ENCODE results near the gene RXFP4.

The RXFP4 gene

GRCh38 chr1:155931332-155932038 lies 10.0 kb upstream of the RXFP4 start:
- DNase-seq (ENCODE audit: low read depth) = no peak

- no peak for DNase-seq (ENCODE audit: low read depth)
These were observed 9.4 kb upstream of the RXFP4 start for GRCh38 chr1:155932081-155932480.

- DNase-seq (ENCODE audit: low read depth) = no peak
These were observed 9.0 kb upstream of the RXFP4 start for GRCh38 chr1:155932487-155932886.

- DNase-seq (ENCODE audit: low read depth) = no peak
These were observed 7.8 kb upstream of the RXFP4 start for GRCh38 chr1:155933591-155934096.

GRCh38 chr1:155934097-155934935 lies 7.1 kb upstream of the RXFP4 start, which contains the start of gene KHDC4:
Gene KHDC4 (minus strand): TSS chr1:155934413. CDS start chr1:155934373, 40 bp downstream.
- DNase-seq (ENCODE audit: low read depth) = peak; percentile 79

- no peak for DNase-seq (ENCODE audit: low read depth)
These were observed 6.4 kb upstream of the RXFP4 start for GRCh38 chr1:155934936-155935590.

GRCh38 chr1:155938220-155938627 lies 3.2 kb upstream of the RXFP4 start:
- no peak for DNase-seq (ENCODE audit: low read depth)

- DNase-seq (ENCODE audit: low read depth) = no peak
These were observed 901 bp upstream of the RXFP4 start for GRCh38 chr1:155940482-155940992.

- DNase-seq (ENCODE audit: low read depth) = no peak
These were observed 550 bp downstream of the RXFP4 start for GRCh38 chr1:155941845-155942531.

- DNase-seq (ENCODE audit: low read depth) = no peak
These were observed 1.2 kb downstream of the RXFP4 start for GRCh38 chr1:155942578-155943141.

- no peak for DNase-seq (ENCODE audit: low read depth)
These were observed 3.0 kb downstream of the RXFP4 start for GRCh38 chr1:155944444-155944799.

GRCh38 chr1:155946633-155947219 lies 5.3 kb downstream of the RXFP4 start:
- no peak for DNase-seq (ENCODE audit: low read depth)

GRCh38 chr1:155947292-155947691 lies 5.9 kb downstream of the RXFP4 start:
- DNase-seq (ENCODE audit: low read depth) = no peak

- no peak for DNase-seq (ENCODE audit: low read depth)
These were observed 6.3 kb downstream of the RXFP4 start for GRCh38 chr1:155947741-155948140.

- no peak for DNase-seq (ENCODE audit: low read depth)
These were observed 9.4 kb downstream of the RXFP4 start for GRCh38 chr1:155950829-155951228.

- no peak for DNase-seq (ENCODE audit: low read depth)
These were observed 10.5 kb downstream of the RXFP4 start for GRCh38 chr1:155951753-155952504.

GRCh38 chr1:155952505-155952890 lies 11.1 kb downstream of the RXFP4 start:
- DNase-seq (ENCODE audit: low read depth) = no peak

GRCh38 chr1:155954645-155955044 lies 13.2 kb downstream of the RXFP4 start:
- DNase-seq (ENCODE audit: low read depth) = no peak

- no peak for DNase-seq (ENCODE audit: low read depth)
These were observed 16.0 kb downstream of the RXFP4 start for GRCh38 chr1:155957411-155957915.

GRCh38 chr1:155960081-155960745 lies 18.8 kb downstream of the RXFP4 start:
- no peak for DNase-seq (ENCODE audit: low read depth)
